ENCODE data around the gene SIM2.

- no peak for TF ChIP-seq CTCF (IDR thresholded peaks at IDR 0.05; ENCODE audit: insufficient read depth, low read depth, low read length)
- no peak for TF ChIP-seq EZH2 (IDR thresholded peaks at IDR 0.05; ENCODE audit: insufficient read depth, low read length)
These were observed 29.0 kb downstream of the SIM2 start for GRCh38 chr21:36727866-36728265.

Data from astrocyte (in vitro differentiated cells and primary cell).